Tibial artery (tissue), 4 donors: ENCODE measurements around the gene MRFAP1.

Experiments used
- DNase-seq, 2 donors: peaks; one replicate each; pipeline ENCODE4 v3.0.0-alpha.2; 2019
- H3K27ac ChIP-seq, 2 donors: fragments of 200-600 bp; sonication (generic) in 1 of 2; 1 replicate in 1 of 2; 2 replicates in 1 of 2; pipeline ENCODE4 v1.5.1; 2018 to 2019; ENCODE audit warnings: mild to moderate bottlenecking in 1 of 2
- H3K27me3 ChIP-seq, 2 donors: fragments of 200-600 bp; sonication (generic) in 1 of 2; one replicate each; pipeline versions ENCODE4 v1.5.1 to v1.6.0; 2016 to 2019
- H3K36me3 ChIP-seq, 3 donors: fragments of 200-600 bp; sonication (generic) in 2 of 3; one replicate each; pipeline ENCODE4 v1.5.1; 2016 to 2019; ENCODE audit warnings: mild to moderate bottlenecking in 2 of 3
- H3K4me1 ChIP-seq, 4 donors: fragments of 200-600 bp; sonication (generic) in 2 of 4; 1 replicate in 3 of 4; 2 replicates in 1 of 4; pipeline ENCODE4 v1.5.1; 2016 to 2019
- H3K4me3 ChIP-seq, 2 donors: fragments of 200-600 bp; sonication (generic) in 1 of 2; 1 replicate in 1 of 2; 2 replicates in 1 of 2; pipeline ENCODE4 v1.5.1; 2018 to 2019; ENCODE audit warnings: mild to moderate bottlenecking in 2 of 2
- H3K9me3 ChIP-seq, 3 donors: fragments of 200-600 bp; sonication (generic) in 1 of 3; one replicate each; pipeline ENCODE4 v1.5.1; 2016 to 2019
- intact Hi-C: fragments of 100-400 bp; cut with DNase I; formaldehyde crosslinking; loops from one replicate; pipeline ENCODE4 v1.15.0; 2023; ENCODE audit warnings: low total_unique reads
- TF ChIP-seq, protein P1 (sequence below), 2 experiments: fragments of 200-600 bp in 1 of 2; fragments of 450-650 bp in 1 of 2; IDR thresholded peaks; one replicate each; pipeline ENCODE4 v1.5.1; 2017 to 2019; ENCODE audit warnings: antibody characterized with exemption in 2 of 2, mild to moderate bottlenecking in 1 of 2, moderate library complexity in 1 of 2

Gene MRFAP1

GRCh38 chr4:6594826-6595355, 45.6 kb upstream of the MRFAP1 start:
- no peak overlapping the region for H3K27ac ChIP-seq
- no peaks in the 10 kb centered on the region for H3K9me3 ChIP-seq
- intact Hi-C loops: no loop called here
- no peaks in the 10 kb centered on the region for H3K4me1 ChIP-seq
- peaks cover 7 to 100% (median 60%) of the 10 kb centered on the region in 3 donors for H3K36me3 ChIP-seq
- no peak overlapping the region for H3K4me3 ChIP-seq
- H3K27me3 ChIP-seq: no peaks in the 10 kb centered on the region
- TF ChIP-seq, protein P1, sequence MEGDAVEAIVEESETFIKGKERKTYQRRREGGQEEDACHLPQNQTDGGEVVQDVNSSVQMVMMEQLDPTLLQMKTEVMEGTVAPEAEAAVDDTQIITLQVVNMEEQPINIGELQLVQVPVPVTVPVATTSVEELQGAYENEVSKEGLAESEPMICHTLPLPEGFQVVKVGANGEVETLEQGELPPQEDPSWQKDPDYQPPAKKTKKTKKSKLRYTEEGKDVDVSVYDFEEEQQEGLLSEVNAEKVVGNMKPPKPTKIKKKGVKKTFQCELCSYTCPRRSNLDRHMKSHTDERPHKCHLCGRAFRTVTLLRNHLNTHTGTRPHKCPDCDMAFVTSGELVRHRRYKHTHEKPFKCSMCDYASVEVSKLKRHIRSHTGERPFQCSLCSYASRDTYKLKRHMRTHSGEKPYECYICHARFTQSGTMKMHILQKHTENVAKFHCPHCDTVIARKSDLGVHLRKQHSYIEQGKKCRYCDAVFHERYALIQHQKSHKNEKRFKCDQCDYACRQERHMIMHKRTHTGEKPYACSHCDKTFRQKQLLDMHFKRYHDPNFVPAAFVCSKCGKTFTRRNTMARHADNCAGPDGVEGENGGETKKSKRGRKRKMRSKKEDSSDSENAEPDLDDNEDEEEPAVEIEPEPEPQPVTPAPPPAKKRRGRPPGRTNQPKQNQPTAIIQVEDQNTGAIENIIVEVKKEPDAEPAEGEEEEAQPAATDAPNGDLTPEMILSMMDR (IDR thresholded peaks at IDR 0.05): no peak
- DNase-seq: no peak

GRCh38 chr4:6595897-6596537, 44.5 kb upstream of the MRFAP1 start:
- Histone ChIP-seq H3K4me3 (no peak overlapping the region), H3K27ac (no peak overlapping the region), H3K9me3 (no peaks in the 10 kb centered on the region), H3K27me3 (no peaks in the 10 kb centered on the region), H3K4me1 (no peaks in the 10 kb centered on the region), H3K36me3 (peaks cover 16 to 100% (median 65%) of the 10 kb centered on the region in 3 donors)
- intact Hi-C loops: no loop called here
- no peak for DNase-seq
- TF ChIP-seq, protein P1 (IDR thresholded peaks at IDR 0.05): no peak

GRCh38 chr4:6596948-6597347, 43.5 kb upstream of the MRFAP1 start:
- TF ChIP-seq, protein P1 (IDR thresholded peaks at IDR 0.05): no peak
- H3K4me1 ChIP-seq: no peaks in the 10 kb centered on the region
- no peak for DNase-seq
- no peak overlapping the region for H3K27ac ChIP-seq
- H3K36me3 ChIP-seq: peaks cover 25 to 100% (median 70%) of the 10 kb centered on the region in 3 donors
- no peak overlapping the region for H3K4me3 ChIP-seq
- H3K27me3 ChIP-seq: no peaks in the 10 kb centered on the region
- intact Hi-C loops: no loop called here
- peaks cover 0 to under 1% (median 0%) of the 10 kb centered on the region in 3 donors for H3K9me3 ChIP-seq

GRCh38 chr4:6598127-6598526, 42.4 kb upstream of the MRFAP1 start:
- peaks cover 37 to 100% (median 77%) of the 10 kb centered on the region in 3 donors for H3K36me3 ChIP-seq
- TF ChIP-seq, protein P1 (IDR thresholded peaks at IDR 0.05): no peak
- H3K27ac ChIP-seq: no peak overlapping the region

DNA sequence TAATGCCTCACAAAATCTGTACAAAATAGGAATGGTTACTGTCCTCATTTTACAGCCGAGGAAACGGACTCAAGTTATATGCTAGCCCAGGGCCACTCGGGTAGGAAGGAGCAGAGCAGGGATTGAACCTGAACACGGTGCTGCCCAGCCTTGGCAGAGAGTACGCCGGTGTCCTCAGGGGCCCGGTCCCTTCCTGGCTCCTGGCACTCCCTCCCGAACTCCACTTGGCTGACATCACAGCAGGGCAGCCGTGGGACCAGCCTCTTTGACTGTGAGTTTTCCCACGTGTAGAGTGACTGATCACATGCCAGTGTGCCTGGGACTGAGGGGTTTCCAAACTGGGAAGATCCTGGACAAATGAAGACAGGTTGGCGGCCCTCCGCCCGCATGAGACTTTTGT, 41.8 kb upstream of the MRFAP1 start:
- Histone ChIP-seq H3K9me3 (peaks cover 0 to 2% (median 0%) of the 10 kb centered on the region in 3 donors), H3K27ac (no peak overlapping the region), H3K4me1 (no peaks in the 10 kb centered on the region), H3K27me3 (no peaks in the 10 kb centered on the region), H3K36me3 (peaks cover 39 to 100% (median 77%) of the 10 kb centered on the region in 3 donors), H3K4me3 (no peak overlapping the region)
- intact Hi-C loops: no loop called here
- TF ChIP-seq, protein P1 (IDR thresholded peaks at IDR 0.05): no peak
- no peak for DNase-seq

More at GRCh38 chr4:6598127-6598526, 42.4 kb upstream of the MRFAP1 start:
- intact Hi-C loops: no loop called here
- Histone ChIP-seq H3K4me3 (no peak overlapping the region), H3K9me3 (peaks cover 0 to 2% (median 0%) of the 10 kb centered on the region in 3 donors), H3K27me3 (no peaks in the 10 kb centered on the region), H3K4me1 (no peaks in the 10 kb centered on the region)
- no peak for DNase-seq
